ENCODE measurements around the gene RGP1. TPM values are rescaled to one million over a fixed set of nuclear protein-coding genes. Genes with fewer than 3 reads are reported as not detected.
A peak's percentile ranks its signal among the peaks of the same experiment; 100 is the strongest.

RGP1 gene
- total and polyA plus RNA-seq, 8 donors, result 23.0 to 32.1 (median 29.4) TPM

DNA sequence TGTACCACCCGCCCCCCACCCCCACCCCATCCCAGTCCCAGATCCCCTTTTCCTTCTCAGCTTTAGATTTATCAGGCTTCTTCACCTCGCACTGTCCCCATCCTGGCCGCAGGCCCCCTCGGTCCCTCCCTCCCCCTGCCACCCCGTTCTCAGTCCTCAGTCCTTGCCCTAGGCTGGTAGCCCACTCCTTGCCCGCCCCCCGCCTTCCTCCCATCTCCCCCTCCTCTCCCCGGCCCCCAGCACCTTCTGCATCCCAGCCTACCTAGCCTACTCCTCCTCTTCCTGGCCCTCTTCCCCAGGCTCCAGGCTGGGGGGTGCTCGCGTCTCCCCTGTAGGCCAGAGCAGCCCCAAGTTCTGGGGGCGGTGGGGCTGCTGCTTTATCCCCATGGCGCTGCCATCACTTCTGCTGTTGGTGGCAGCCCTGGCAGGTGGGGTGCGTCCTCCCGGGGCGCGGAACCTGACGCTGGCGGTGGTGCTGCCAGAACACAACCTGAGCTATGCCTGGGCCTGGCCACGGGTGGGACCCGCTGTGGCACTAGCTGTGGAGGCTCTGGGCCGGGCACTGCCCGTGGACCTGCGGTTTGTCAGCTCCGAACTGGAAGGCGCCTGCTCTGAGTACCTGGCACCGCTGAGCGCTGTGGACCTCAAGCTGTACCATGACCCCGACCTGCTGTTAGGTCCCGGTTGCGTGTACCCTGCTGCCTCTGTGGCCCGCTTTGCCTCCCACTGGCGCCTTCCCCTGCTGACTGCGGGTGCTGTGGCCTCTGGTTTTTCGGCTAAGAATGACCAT lies 43.1 kb downstream of the RGP1 start:
- no peak for DNase-seq
- Histone ChIP-seq H3K9me3 (no peaks in the 10 kb centered on the region), H3K4me1 (peaks cover 9 to 22% of the 10 kb centered on the region in 2 donors), H3K27ac (peak overlapping the region in 1 of 2 donors; percentile 68), H3K27me3 (peaks cover 0 to 14% of the 10 kb centered on the region in 2 donors), H3K4me3 (peak overlapping the region; percentile 34), H3K36me3 (no peaks in the 10 kb centered on the region)
- ATAC-seq, result no peak
- intact Hi-C loops (cut with DNase I), result no loop called here
- no peak for TF ChIP-seq CTCF (IDR thresholded peaks at IDR 0.05)

GRCh38 chr9:35792826-35793225 lies 43.7 kb downstream of the RGP1 start:
- Histone ChIP-seq H3K27ac (no peak overlapping the region), H3K9me3 (no peaks in the 10 kb centered on the region), H3K4me3 (no peak overlapping the region), H3K36me3 (no peaks in the 10 kb centered on the region), H3K27me3 (peaks cover 0 to 14% of the 10 kb centered on the region in 2 donors), H3K4me1 (peaks cover 9 to 22% of the 10 kb centered on the region in 2 donors)
- no peak for TF ChIP-seq CTCF (IDR thresholded peaks at IDR 0.05)
- intact Hi-C loops (cut with DNase I), result no loop called here
- no peak for DNase-seq
- ATAC-seq, result no peak

GRCh38 chr9:35793461-35793860 lies 44.4 kb downstream of the RGP1 start:
- TF ChIP-seq CTCF (IDR thresholded peaks at IDR 0.05), result no peak
- Histone ChIP-seq H3K4me1 (peaks cover 9 to 22% of the 10 kb centered on the region in 2 donors), H3K4me3 (no peak overlapping the region), H3K9me3 (no peaks in the 10 kb centered on the region), H3K27me3 (peaks cover 0 to 14% of the 10 kb centered on the region in 2 donors), H3K36me3 (no peaks in the 10 kb centered on the region), H3K27ac (no peak overlapping the region)
- intact Hi-C loops (cut with DNase I), result no loop called here
- ATAC-seq (no peak), DNase-seq (no peak)

GRCh38 chr9:35795695-35796094 lies 46.6 kb downstream of the RGP1 start:
- Histone ChIP-seq H3K27me3 (peaks cover 0 to 12% of the 10 kb centered on the region in 2 donors), H3K27ac (no peak overlapping the region), H3K36me3 (peaks cover 0 to 9% of the 10 kb centered on the region in 2 donors), H3K9me3 (no peaks in the 10 kb centered on the region), H3K4me1 (peaks cover 6 to 16% of the 10 kb centered on the region in 2 donors), H3K4me3 (no peak overlapping the region)
- DNase-seq (no peak), ATAC-seq (no peak)
- no peak for TF ChIP-seq CTCF (IDR thresholded peaks at IDR 0.05)
- intact Hi-C loops (cut with DNase I), result no loop called here

GRCh38 chr9:35797311-35798109 lies 48.4 kb downstream of the RGP1 start:
- Histone ChIP-seq H3K4me3 (no peak overlapping the region), H3K27me3 (no peaks in the 10 kb centered on the region), H3K9me3 (no peaks in the 10 kb centered on the region), H3K27ac (no peak overlapping the region), H3K4me1 (peaks cover 3 to 8% of the 10 kb centered on the region in 2 donors), H3K36me3 (peaks cover 0 to 15% of the 10 kb centered on the region in 2 donors)
- ATAC-seq (no peak), DNase-seq (no peak)
- intact Hi-C loops (cut with DNase I), result no loop called here
- no peak for TF ChIP-seq CTCF (IDR thresholded peaks at IDR 0.05)
